RPMI8226 (cell line): ENCODE measurements around the gene HLA-DMB.

Experiments
- DNase-seq: peaks from one replicate; pipeline ENCODE4 v3.0.0-alpha.2; 2015

Gene HLA-DMB

GRCh38 chr6:32905078-32905477 is 35.8 kb downstream of the HLA-DMB start:
- DNase-seq: no peak

GRCh38 chr6:32903952-32904351 is 36.9 kb downstream of the HLA-DMB start:
- no peak for DNase-seq

- no peak for DNase-seq
These were observed 45.9 kb downstream of the HLA-DMB start for GRCh38 chr6:32895006-32895345.

- peak; percentile 95 for DNase-seq
These were observed 46.5 kb downstream of the HLA-DMB start for GRCh38 chr6:32894085-32895005.

GRCh38 chr6:32890831-32891230 is 50.0 kb downstream of the HLA-DMB start:
- no peak for DNase-seq

GRCh38 chr6:32889533-32889932 is 51.3 kb downstream of the HLA-DMB start:
- DNase-seq: no peak

- DNase-seq: no peak
These were observed 52.3 kb downstream of the HLA-DMB start for GRCh38 chr6:32888576-32888975.

- DNase-seq: no peak
These were observed 53.2 kb downstream of the HLA-DMB start for GRCh38 chr6:32887616-32888015.

GRCh38 chr6:32886681-32887383 is 54.0 kb downstream of the HLA-DMB start:
- no peak for DNase-seq

- peak; percentile 75 for DNase-seq
These were observed 55.0 kb downstream of the HLA-DMB start for GRCh38 chr6:32885698-32886286.
